Smooth muscle cell (in vitro differentiated cells): Measurements from ENCODE around the gene HBA1. TPM values are rescaled to one million over a fixed set of nuclear protein-coding genes. Genes with fewer than 3 reads are reported as not detected.

ENCODE experiments used
- DNase-seq: peaks from one replicate; lab custom pipeline; 2025; ENCODE audit not compliant: unreplicated experiment; lab: John Stamatoyannopoulos, UW
- H2AFZ ChIP-seq: fragments of 200-600 bp; sonication (generic); 2 replicates; pipeline ENCODE4 v1.6.0; 2016; ENCODE audit warnings: antibody characterized with exemption, low read depth, mild to moderate bottlenecking
- H3F3A ChIP-seq: fragments of 200-600 bp; sonication (generic); 2 replicates; pipeline ENCODE4 v1.6.0; 2017; ENCODE audit warnings: antibody characterized with exemption, low read depth
- H3K27ac ChIP-seq: fragments of 200-600 bp; sonication (generic); 2 replicates; pipeline ENCODE4 v1.5.1; 2016; ENCODE audit warnings: low read depth, mild to moderate bottlenecking
- H3K27me3 ChIP-seq: fragments of 200-600 bp; sonication (generic); 2 replicates; pipeline ENCODE4 v1.6.1; 2016; ENCODE audit warnings: low read depth, mild to moderate bottlenecking
- H3K36me3 ChIP-seq: fragments of 200-600 bp; sonication (generic); 2 replicates; pipeline ENCODE4 v1.5.1; 2016; ENCODE audit warnings: low read depth
- H3K4me1 ChIP-seq: fragments of 200-600 bp; sonication (generic); 2 replicates; pipeline ENCODE4 v1.5.1; 2016; ENCODE audit warnings: low read depth
- H3K4me2 ChIP-seq: fragments of 200-600 bp; sonication (generic); 2 replicates; pipeline ENCODE4 v1.6.0; 2016; ENCODE audit warnings: mild to moderate bottlenecking
- H3K4me3 ChIP-seq: fragments of 200-600 bp; sonication (generic); 2 replicates; pipeline ENCODE4 v1.5.1; 2016; ENCODE audit warnings: mild to moderate bottlenecking
- H3K79me2 ChIP-seq: fragments of 200-600 bp; sonication (generic); 2 replicates; pipeline ENCODE4 v1.6.0; 2016; ENCODE audit warnings: low read depth, mild to moderate bottlenecking
- H3K9ac ChIP-seq: fragments of 200-600 bp; sonication (generic); 2 replicates; pipeline ENCODE4 v1.6.0; 2016; ENCODE audit warnings: low read depth
- H3K9me3 ChIP-seq: fragments of 200-600 bp; sonication (generic); replicated peaks from 2 replicates; pipeline ENCODE4 v1.5.1; 2016; ENCODE audit warnings: low read depth
- H4K20me1 ChIP-seq: fragments of 200-600 bp; sonication (generic); 2 replicates; pipeline ENCODE4 v1.6.0; 2016; ENCODE audit warnings: low read depth
- CTCF ChIP-seq: fragments of 200-600 bp; sonication (generic); IDR thresholded peaks from 2 replicates; pipeline ENCODE4 v1.5.1; 2017; ENCODE audit warnings: borderline replicate concordance, mild to moderate bottlenecking, antibody characterized with exemption; ENCODE audit not compliant: insufficient read depth, poor library complexity, severe bottlenecking
- WGBS: methylation state at CpG from one replicate; pipeline ENCODE4 v1.1.7; 2016; ENCODE audit warnings: low lambda C conversion rate; 5-methylcytosine and 5-hydroxymethylcytosine counted together
- polyA plus RNA-seq: library from polyadenylated mRNA; unstranded; fragments of >200 nt; fragmentation: Nextera tagmentation; extraction: Ambion mirVana; gene quantifications from 2 replicates; pipeline ENCODE4 v1.2.1, GENCODE V29; 2016
- total RNA-seq: library from RNA; depleted of rRNA; stranded (reverse); fragments of >200 nt; gene quantifications from 2 replicates; pipeline ENCODE4 v1.2.3, GENCODE V29; 2014

The HBA1 gene
- total and polyA plus RNA-seq, 2 experiments from 2014 or later: not detected

- H4K20me1 ChIP-seq: peaks cover 60% of the 10 kb centered on the region
- no peak for DNase-seq
- no peaks in the 10 kb centered on the region for H3K36me3 ChIP-seq
- peaks cover 7% of the 10 kb centered on the region for H3K27me3 ChIP-seq
- H3K9me3 ChIP-seq: no peaks in the 10 kb centered on the region
- H3K4me2 ChIP-seq: no peak overlapping the region
- no peak overlapping the region for H2AFZ ChIP-seq
- TF ChIP-seq CTCF: no peak
- no peaks in the 10 kb centered on the region for H3F3A ChIP-seq
- H3K27ac ChIP-seq: no peak overlapping the region
- H3K9ac ChIP-seq: no peak overlapping the region
- no peak overlapping the region for H3K4me3 ChIP-seq
- WGBS: 96% methylated on average over 13 of the region's 13 CpGs
- no peaks in the 10 kb centered on the region for H3K79me2 ChIP-seq
- peaks cover 9% of the 10 kb centered on the region for H3K4me1 ChIP-seq
These were observed 8.7 kb downstream of the HBA1 start for GRCh38 chr16:185213-185612.

- Histone ChIP-seq H4K20me1 (peaks cover 60% of the 10 kb centered on the region), H3F3A (no peaks in the 10 kb centered on the region), H3K27me3 (peaks cover 5% of the 10 kb centered on the region), H3K27ac (no peak overlapping the region), H3K79me2 (no peaks in the 10 kb centered on the region), H3K4me1 (peaks cover 6% of the 10 kb centered on the region), H3K4me2 (no peak overlapping the region), H3K4me3 (no peak overlapping the region), H3K36me3 (no peaks in the 10 kb centered on the region), H2AFZ (no peak overlapping the region), H3K9ac (no peak overlapping the region), H3K9me3 (no peaks in the 10 kb centered on the region)
- no peak for DNase-seq
- 91% methylated on average over 8 of the region's 11 CpGs for WGBS
- TF ChIP-seq CTCF: no peak
These were observed 9.2 kb downstream of the HBA1 start for GRCh38 chr16:185691-186090.

DNA sequence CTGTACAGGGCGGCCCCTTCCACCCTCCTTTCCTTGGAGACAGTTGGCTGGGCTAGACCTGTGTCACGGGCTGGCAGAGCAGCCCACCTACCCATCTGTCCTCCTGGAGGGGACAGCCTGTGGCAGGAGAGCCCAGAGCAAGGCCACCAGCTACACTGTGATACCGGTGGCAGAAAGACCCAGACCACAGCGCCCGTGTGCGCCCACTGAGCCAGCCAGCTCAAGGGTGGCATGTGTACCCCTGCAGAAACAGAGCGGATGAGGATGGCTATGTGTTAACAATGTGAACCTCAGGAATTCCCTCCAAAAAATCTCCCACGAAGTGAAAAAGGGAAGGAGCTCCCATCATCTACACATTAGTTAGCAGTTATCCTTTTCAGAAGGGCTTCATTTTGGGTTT lies 10.8 kb downstream of the HBA1 start:
- no peak overlapping the region for H3K4me2 ChIP-seq
- H3F3A ChIP-seq: no peaks in the 10 kb centered on the region
- no peak overlapping the region for H2AFZ ChIP-seq
- H3K4me3 ChIP-seq: no peak overlapping the region
- H3K9ac ChIP-seq: no peak overlapping the region
- no peak for TF ChIP-seq CTCF
- no peak for DNase-seq
- H3K79me2 ChIP-seq: no peaks in the 10 kb centered on the region
- no peaks in the 10 kb centered on the region for H3K9me3 ChIP-seq
- 95% methylated on average over 8 of the region's 8 CpGs for WGBS
- H3K27ac ChIP-seq: no peak overlapping the region
- no peaks in the 10 kb centered on the region for H3K27me3 ChIP-seq
- H3K36me3 ChIP-seq: peaks cover 6% of the 10 kb centered on the region
- H4K20me1 ChIP-seq: peaks cover 70% of the 10 kb centered on the region
- H3K4me1 ChIP-seq: no peaks in the 10 kb centered on the region

GRCh38 chr16:188674-189073 lies 12.2 kb downstream of the HBA1 start:
- Histone ChIP-seq H3K36me3 (peaks cover 11% of the 10 kb centered on the region), H3K9ac (no peak overlapping the region), H3K4me1 (no peaks in the 10 kb centered on the region), H3K4me3 (no peak overlapping the region), H4K20me1 (peaks cover 73% of the 10 kb centered on the region), H3K27ac (no peak overlapping the region), H3K9me3 (no peaks in the 10 kb centered on the region), H3K4me2 (no peak overlapping the region), H2AFZ (no peak overlapping the region), H3K27me3 (no peaks in the 10 kb centered on the region), H3K79me2 (no peaks in the 10 kb centered on the region), H3F3A (no peaks in the 10 kb centered on the region)
- no peak for TF ChIP-seq CTCF
- 94% methylated on average over 8 of the region's 8 CpGs for WGBS
- DNase-seq: no peak
